Activated CD4-positive, alpha-beta T cell treated with anti-CD3 and anti-CD28 coated beads for 36 hours (primary cell): ENCODE data around the gene NCAN. TPM values are rescaled to one million over a fixed set of nuclear protein-coding genes. Genes with fewer than 3 reads are reported as not detected.

Experiments
- ATAC-seq: fragments of 200-7000 bp; cut with Tn5 transposase; one replicate; pipeline ENCODE4 v1.10.0; 2021; ENCODE audit warnings: mild to moderate bottlenecking, moderate library complexity
- CTCF ChIA-PET: fragments of 350-600 bp; sonication (Branson Sonifier 250); formaldehyde crosslinking; loops from one replicate; lab custom pipeline; 2021; ENCODE audit warnings: antibody characterized with exemption; lab: Charles Lee
- POLR2A ChIA-PET: fragments of 350-600 bp; sonication (Branson Sonifier 250); formaldehyde crosslinking; loops from one replicate; lab custom pipeline; 2021; ENCODE audit warnings: antibody characterized with exemption, inconsistent platforms; lab: Charles Lee
- DNase-seq: peaks from one replicate; pipeline ENCODE4 v3.0.0-alpha.2; 2020
- H3K27ac Mint-ChIP-seq: one replicate; pipeline ENCODE4 v1.8.0; 2021; ENCODE audit warnings: mixed read lengths
- H3K27me3 Mint-ChIP-seq: one replicate; pipeline ENCODE4 v1.8.0; 2021; ENCODE audit warnings: mixed read lengths
- H3K36me3 Mint-ChIP-seq: one replicate; pipeline ENCODE4 v1.8.0; 2021; ENCODE audit warnings: low read depth, mixed read lengths
- H3K4me1 Mint-ChIP-seq: one replicate; pipeline ENCODE4 v1.8.0; 2021; ENCODE audit warnings: mixed read lengths
- H3K4me3 Mint-ChIP-seq: one replicate; pipeline ENCODE4 v1.8.0; 2021; ENCODE audit warnings: mild to moderate bottlenecking, moderate library complexity, mixed read lengths
- H3K9me3 Mint-ChIP-seq: one replicate; pipeline ENCODE4 v1.8.0; 2021; ENCODE audit warnings: low read depth, mixed read lengths
- intact Hi-C, 2 experiments: fragments of 100-400 bp; cut with DNase I in 1 of 2; cut with micrococcal nuclease in 1 of 2; formaldehyde crosslinking; loops; one replicate each; pipeline versions ENCODE4 v1.14.2 to v1.15.1; 2022 to 2024; cut with DNase I, micrococcal nuclease
- total RNA-seq, 2 experiments: library from RNA; stranded (reverse); gene quantifications; one replicate each; pipeline ENCODE4 v1.2.3, GENCODE V29; 2021

NCAN gene
- total RNA-seq, 2 experiments from 2014 or later: not detected

GRCh38 chr19:19276386-19276785 is 64.6 kb downstream of the NCAN start:
- Mint-ChIP-seq H3K4me1 (peaks cover 5% of the 10 kb centered on the region), H3K27me3 (peaks cover 12% of the 10 kb centered on the region), H3K27ac (no peak overlapping the region), H3K36me3 (peaks cover 23% of the 10 kb centered on the region), H3K4me3 (no peak overlapping the region), H3K9me3 (no peaks in the 10 kb centered on the region)
- intact Hi-C loops: no loop called here
- ChIA-PET POLR2A (interaction anchor here (0.5 kb wide), 1 partner anchor 23 kb away, joined by 3 read pairs; no protein-coding TSS in a partner anchor), CTCF (no interaction called here)
- ATAC-seq: no peak
- DNase-seq: no peak

GRCh38 chr19:19276851-19277250 is 65.1 kb downstream of the NCAN start:
- ATAC-seq (no peak), DNase-seq (no peak)
- peaks cover 5% of the 10 kb centered on the region for H3K4me1 Mint-ChIP-seq
- intact Hi-C loops: no loop called here
- H3K27me3 Mint-ChIP-seq: peaks cover 12% of the 10 kb centered on the region
- CTCF ChIA-PET: no interaction called here
- H3K27ac Mint-ChIP-seq: no peak overlapping the region
- peaks cover 23% of the 10 kb centered on the region for H3K36me3 Mint-ChIP-seq
- POLR2A ChIA-PET: no interaction called here
- no peak overlapping the region for H3K4me3 Mint-ChIP-seq
- H3K9me3 Mint-ChIP-seq: no peaks in the 10 kb centered on the region

GRCh38 chr19:19278315-19278714 is 66.6 kb downstream of the NCAN start:
- DNase-seq: no peak
- ChIA-PET POLR2A (no interaction called here), CTCF (interaction anchor here (0.6 kb wide), 1 partner anchor 213 kb away, joined by 3 read pairs; no protein-coding TSS in a partner anchor)
- intact Hi-C loops: no loop called here
- peaks cover 4% of the 10 kb centered on the region for H3K4me1 Mint-ChIP-seq
- peaks cover 23% of the 10 kb centered on the region for H3K36me3 Mint-ChIP-seq
- peaks cover 9% of the 10 kb centered on the region for H3K27me3 Mint-ChIP-seq
- no peak overlapping the region for H3K4me3 Mint-ChIP-seq
- no peak overlapping the region for H3K27ac Mint-ChIP-seq
- no peak for ATAC-seq
- H3K9me3 Mint-ChIP-seq: no peaks in the 10 kb centered on the region

GRCh38 chr19:19279062-19279612 is 67.4 kb downstream of the NCAN start:
- CTCF ChIA-PET: no interaction called here
- Mint-ChIP-seq H3K9me3 (no peaks in the 10 kb centered on the region), H3K27ac (no peak overlapping the region), H3K4me3 (no peak overlapping the region), H3K36me3 (peaks cover 28% of the 10 kb centered on the region), H3K27me3 (peaks cover 1% of the 10 kb centered on the region), H3K4me1 (no peaks in the 10 kb centered on the region)
- DNase-seq (no peak), ATAC-seq (no peak)
- POLR2A ChIA-PET: no interaction called here
- intact Hi-C loops: no loop called here

- no peak overlapping the region for H3K4me3 Mint-ChIP-seq
- intact Hi-C loops: no loop called here
- peaks cover 33% of the 10 kb centered on the region for H3K36me3 Mint-ChIP-seq
- ATAC-seq (no peak), DNase-seq (no peak)
- H3K27me3 Mint-ChIP-seq: no peaks in the 10 kb centered on the region
- H3K9me3 Mint-ChIP-seq: no peaks in the 10 kb centered on the region
- H3K4me1 Mint-ChIP-seq: no peaks in the 10 kb centered on the region
- ChIA-PET POLR2A (no interaction called here), CTCF (interaction anchor here (0.6 kb wide), 1 partner anchor 144 kb away, joined by 3 read pairs; no protein-coding TSS in a partner anchor)
- H3K27ac Mint-ChIP-seq: no peak overlapping the region
Observed at GRCh38 chr19:19279853-19280252, 68.1 kb downstream of the NCAN start.

GRCh38 chr19:19280561-19280960 is 68.8 kb downstream of the NCAN start:
- DNase-seq: no peak
- Mint-ChIP-seq H3K9me3 (no peaks in the 10 kb centered on the region), H3K36me3 (peaks cover 37% of the 10 kb centered on the region), H3K27me3 (no peaks in the 10 kb centered on the region), H3K27ac (no peak overlapping the region), H3K4me3 (no peak overlapping the region), H3K4me1 (no peaks in the 10 kb centered on the region)
- intact Hi-C loops: no loop called here
- ChIA-PET CTCF (no interaction called here), POLR2A (no interaction called here)
- no peak for ATAC-seq

GRCh38 chr19:19285686-19286085 is 73.9 kb downstream of the NCAN start:
- intact Hi-C loops: no loop called here
- CTCF ChIA-PET: interaction anchor here (0.6 kb wide), 2 partner anchors 79 to 91 kb away, joined by 3 to 4 read pairs; no protein-coding TSS in a partner anchor
- Mint-ChIP-seq H3K4me3 (no peak overlapping the region), H3K27me3 (no peaks in the 10 kb centered on the region), H3K9me3 (no peaks in the 10 kb centered on the region), H3K27ac (no peak overlapping the region), H3K4me1 (no peaks in the 10 kb centered on the region), H3K36me3 (peaks cover 35% of the 10 kb centered on the region)
- POLR2A ChIA-PET: no interaction called here
- DNase-seq: no peak
- no peak for ATAC-seq

GRCh38 chr19:19292607-19293006 is 80.8 kb downstream of the NCAN start:
- ChIA-PET POLR2A (interaction anchor here (0.7 kb wide), 1 partner anchor 93 kb away, joined by 4 read pairs; no protein-coding TSS in a partner anchor), CTCF (no interaction called here)
- ATAC-seq (no peak), DNase-seq (no peak)
- Mint-ChIP-seq H3K4me3 (no peak overlapping the region), H3K9me3 (no peaks in the 10 kb centered on the region), H3K27me3 (no peaks in the 10 kb centered on the region), H3K36me3 (peaks cover 51% of the 10 kb centered on the region), H3K27ac (no peak overlapping the region), H3K4me1 (no peaks in the 10 kb centered on the region)
- intact Hi-C loops: no loop called here

GRCh38 chr19:19294914-19295313 is 83.2 kb downstream of the NCAN start:
- no peaks in the 10 kb centered on the region for H3K27me3 Mint-ChIP-seq
- POLR2A ChIA-PET: interaction anchor here (0.7 kb wide), 1 partner anchor 618 kb away, joined by 3 read pairs; no protein-coding TSS in a partner anchor
- no peaks in the 10 kb centered on the region for H3K4me1 Mint-ChIP-seq
- DNase-seq (no peak), ATAC-seq (no peak)
- H3K27ac Mint-ChIP-seq: no peak overlapping the region
- intact Hi-C loops: no loop called here
- H3K36me3 Mint-ChIP-seq: peaks cover 42% of the 10 kb centered on the region
- CTCF ChIA-PET: no interaction called here
- no peaks in the 10 kb centered on the region for H3K9me3 Mint-ChIP-seq
- no peak overlapping the region for H3K4me3 Mint-ChIP-seq

- H3K4me3 Mint-ChIP-seq: no peak overlapping the region
- H3K27ac Mint-ChIP-seq: no peak overlapping the region
- H3K4me1 Mint-ChIP-seq: no peaks in the 10 kb centered on the region
- ChIA-PET POLR2A (no interaction called here), CTCF (interaction anchor here (0.7 kb wide), 1 partner anchor 80 kb away, joined by 4 read pairs; no protein-coding TSS in a partner anchor)
- H3K27me3 Mint-ChIP-seq: no peaks in the 10 kb centered on the region
- no peak for DNase-seq
- no peaks in the 10 kb centered on the region for H3K9me3 Mint-ChIP-seq
- H3K36me3 Mint-ChIP-seq: peaks cover 33% of the 10 kb centered on the region
- intact Hi-C loops: no loop called here
- ATAC-seq: no peak
Observed at GRCh38 chr19:19296953-19297689, 85.4 kb downstream of the NCAN start.

- ATAC-seq: no peak
- POLR2A ChIA-PET: no interaction called here
- intact Hi-C loops: no loop called here
Observed at GRCh38 chr19:19297759-19298158, 86.0 kb downstream of the NCAN start.

GRCh38 chr19:19300613-19301012 is 88.9 kb downstream of the NCAN start:
- peaks cover 18% of the 10 kb centered on the region for H3K36me3 Mint-ChIP-seq
- H3K27me3 Mint-ChIP-seq: no peaks in the 10 kb centered on the region
- ATAC-seq (no peak), DNase-seq (no peak)
- no peak overlapping the region for H3K27ac Mint-ChIP-seq
- H3K4me3 Mint-ChIP-seq: no peak overlapping the region
- no peaks in the 10 kb centered on the region for H3K9me3 Mint-ChIP-seq
- intact Hi-C loops: no loop called here
- POLR2A ChIA-PET: no interaction called here
- H3K4me1 Mint-ChIP-seq: no peaks in the 10 kb centered on the region
- CTCF ChIA-PET: no interaction called here

More at GRCh38 chr19:19297759-19298158, 86.0 kb downstream of the NCAN start:
- H3K36me3 Mint-ChIP-seq: peaks cover 28% of the 10 kb centered on the region
- CTCF ChIA-PET: interaction anchor here (0.7 kb wide), 1 partner anchor 79 kb away, joined by 4 read pairs; no protein-coding TSS in a partner anchor
- no peak overlapping the region for H3K4me3 Mint-ChIP-seq
- H3K9me3 Mint-ChIP-seq: no peaks in the 10 kb centered on the region
- no peak for DNase-seq
- no peaks in the 10 kb centered on the region for H3K4me1 Mint-ChIP-seq
- H3K27me3 Mint-ChIP-seq: no peaks in the 10 kb centered on the region
- no peak overlapping the region for H3K27ac Mint-ChIP-seq
